Posterior vena cava (tissue), 2 donors: Measurements from ENCODE around the gene WDR44. TPM values are rescaled to one million over a fixed set of nuclear protein-coding genes. Genes with fewer than 3 reads are reported as not detected.
A peak's percentile ranks its signal among the peaks of the same experiment; 100 is the strongest.
"Not testable (repeated sequence)": the region's sequence is repeated elsewhere in the genome, so short reads cannot be mapped to it uniquely, and the experiment has no call there.

Experiments
- DNase-seq: peaks from one replicate; pipeline ENCODE4 v3.0.0-alpha.2; 2020; ENCODE audit warnings: low spot score
- intact Hi-C, 2 donors: fragments of 100-400 bp; cut with DNase I; formaldehyde crosslinking; loops; one replicate each; pipeline versions ENCODE4 v1.14.1 to v1.14.2; 2022 to 2023
- total RNA-seq, 2 donors: library from RNA; stranded (reverse); fragmentation: NEBNext Ultra II Directional; extraction: Animal tissue kit (Norgen Biotek cat#: 25700); gene quantifications; one replicate each; pipeline ENCODE4 v1.2.1, GENCODE V29; 2021
- donor health status: DM: yes; HTN: yes; CAD: no.
- donor health status: DM: yes; HTN: yes; CAD: no.

The WDR44 gene
- total RNA-seq, 2 donors from 2014 or later: 16.6 to 19.1 TPM

DNA sequence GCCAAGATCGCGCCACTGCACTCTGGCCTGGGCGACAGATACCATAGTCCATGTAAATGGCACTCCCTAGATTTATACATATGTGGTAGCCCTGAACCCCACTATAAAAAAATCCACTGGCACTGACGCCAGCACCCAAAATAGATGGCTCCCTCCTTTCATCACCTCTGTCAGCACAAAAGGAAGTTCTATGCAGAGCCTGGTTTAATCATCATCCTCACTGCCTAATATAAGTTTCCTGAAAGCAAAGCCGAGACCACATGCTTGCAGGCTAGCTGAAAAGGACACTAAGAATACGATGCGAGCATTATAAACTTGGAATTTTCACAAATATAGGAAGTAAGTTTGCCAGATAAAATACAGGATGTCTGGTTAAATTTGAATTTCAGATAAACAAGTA, 122.2 kb downstream of the WDR44 start:
- intact Hi-C loops: no loop called here
- no peak for DNase-seq

DNA sequence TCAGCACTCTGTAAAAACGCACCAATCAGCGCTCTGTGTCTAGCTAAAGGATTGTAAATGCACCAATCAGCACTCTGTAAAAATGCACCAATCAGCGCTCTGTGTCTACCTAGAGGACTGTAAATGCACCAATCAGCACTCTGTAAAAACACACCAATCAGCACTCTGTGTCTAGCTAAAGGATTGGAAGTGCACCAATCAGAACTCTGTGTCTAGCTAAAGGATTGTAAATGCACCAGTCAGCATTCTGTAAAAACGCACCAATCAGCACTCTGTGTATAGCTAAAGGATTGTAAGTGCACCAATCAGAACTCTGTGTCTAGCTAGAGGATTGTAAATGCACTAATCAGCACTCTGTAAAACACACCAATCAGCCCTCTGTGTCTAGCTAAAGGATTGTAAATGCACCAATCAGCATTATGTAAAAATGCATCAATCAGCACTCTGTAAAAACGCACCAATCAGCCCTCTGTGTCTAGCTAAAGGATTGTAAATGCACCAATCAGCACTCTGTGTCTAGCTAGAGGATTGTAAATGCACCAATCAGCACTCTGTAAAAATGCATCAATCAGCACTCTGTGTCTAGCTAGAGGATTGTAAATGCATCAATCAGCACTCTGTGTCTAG, 124.9 kb downstream of the WDR44 start:
- DNase-seq, intact Hi-C loops: not testable (repeated sequence)

DNA sequence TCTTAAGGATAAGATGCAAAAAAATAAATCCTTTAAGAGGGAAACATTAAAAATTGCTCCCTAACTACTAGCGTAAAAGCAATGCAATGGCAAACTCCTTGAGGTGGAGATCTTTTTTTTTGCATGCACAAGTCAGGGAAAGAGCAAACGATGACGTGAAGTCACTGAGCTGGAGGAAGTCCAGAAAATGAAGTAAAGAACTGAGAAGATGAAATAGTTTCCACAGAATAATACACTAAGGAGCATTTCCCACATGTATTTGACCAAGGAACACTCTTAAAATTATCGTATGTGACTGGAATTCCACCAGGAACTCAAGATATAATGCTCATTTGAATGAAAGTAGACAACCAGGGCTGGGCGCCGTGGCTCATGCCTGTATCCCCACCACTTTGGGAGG, 128.7 kb downstream of the WDR44 start:
- intact Hi-C loops: no loop called here
- no peak for DNase-seq

DNA sequence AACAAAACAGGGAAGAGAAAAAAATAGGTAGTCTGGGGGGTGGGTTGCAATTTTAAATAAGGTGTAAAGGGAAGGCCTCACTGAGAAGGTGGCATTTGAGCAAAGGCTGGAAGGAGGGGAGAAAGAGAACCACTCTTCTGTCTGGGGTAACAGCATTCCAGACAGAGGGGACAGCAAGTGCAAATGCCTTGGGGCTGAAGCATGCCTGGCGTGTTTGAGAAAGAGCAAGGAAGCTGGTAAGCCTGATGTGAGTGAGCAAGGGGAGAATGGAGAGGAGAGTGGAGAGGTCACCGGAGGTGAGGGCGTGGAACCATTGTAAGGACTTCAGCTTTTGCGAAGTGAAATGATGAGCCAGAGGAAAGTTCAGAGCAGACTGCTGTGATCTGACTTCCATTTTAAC, 130.0 kb downstream of the WDR44 start:
- intact Hi-C loops: no loop called here
- no peak for DNase-seq

DNA sequence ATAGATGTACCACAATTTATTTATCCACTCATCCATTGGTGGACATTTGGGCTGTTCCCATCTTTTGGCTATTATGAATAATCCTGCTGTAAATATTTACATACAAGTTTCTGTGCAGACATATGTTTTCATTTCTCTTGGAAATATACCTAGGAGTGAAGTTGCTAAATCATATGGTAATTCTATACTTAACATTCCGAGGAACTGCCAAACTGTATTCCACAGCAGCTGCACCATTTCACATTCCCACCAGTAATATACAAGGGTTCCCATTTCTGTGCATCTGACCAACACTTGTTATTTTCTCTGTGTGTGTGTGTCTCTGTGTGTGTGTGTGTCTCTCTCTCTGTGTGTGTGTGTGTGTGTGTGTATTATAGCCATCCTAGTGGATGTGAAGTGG, 134.3 kb downstream of the WDR44 start:
- intact Hi-C loops: no loop called here
- DNase-seq: no peak

DNA sequence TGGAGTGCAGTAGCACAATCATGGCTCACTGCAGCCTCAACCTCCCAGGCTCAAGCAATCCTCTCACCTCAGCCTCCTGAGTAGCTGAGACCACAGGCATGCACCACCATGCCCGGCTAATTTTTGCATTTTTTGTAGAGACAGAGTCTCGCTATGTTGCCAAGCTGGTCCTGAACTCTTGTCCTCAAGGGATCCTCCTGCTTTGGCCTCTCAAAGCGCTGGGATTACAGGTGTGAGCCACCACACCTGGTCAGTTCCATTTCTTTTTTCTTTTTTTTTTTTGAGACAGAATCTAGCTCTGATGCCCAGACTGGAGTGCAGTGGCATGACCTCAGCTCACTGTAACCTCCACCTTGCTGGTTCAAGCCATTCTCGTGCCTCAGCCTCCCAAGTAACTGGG, 136.5 kb downstream of the WDR44 start:
- intact Hi-C loops, DNase-seq: not testable (repeated sequence)

DNA sequence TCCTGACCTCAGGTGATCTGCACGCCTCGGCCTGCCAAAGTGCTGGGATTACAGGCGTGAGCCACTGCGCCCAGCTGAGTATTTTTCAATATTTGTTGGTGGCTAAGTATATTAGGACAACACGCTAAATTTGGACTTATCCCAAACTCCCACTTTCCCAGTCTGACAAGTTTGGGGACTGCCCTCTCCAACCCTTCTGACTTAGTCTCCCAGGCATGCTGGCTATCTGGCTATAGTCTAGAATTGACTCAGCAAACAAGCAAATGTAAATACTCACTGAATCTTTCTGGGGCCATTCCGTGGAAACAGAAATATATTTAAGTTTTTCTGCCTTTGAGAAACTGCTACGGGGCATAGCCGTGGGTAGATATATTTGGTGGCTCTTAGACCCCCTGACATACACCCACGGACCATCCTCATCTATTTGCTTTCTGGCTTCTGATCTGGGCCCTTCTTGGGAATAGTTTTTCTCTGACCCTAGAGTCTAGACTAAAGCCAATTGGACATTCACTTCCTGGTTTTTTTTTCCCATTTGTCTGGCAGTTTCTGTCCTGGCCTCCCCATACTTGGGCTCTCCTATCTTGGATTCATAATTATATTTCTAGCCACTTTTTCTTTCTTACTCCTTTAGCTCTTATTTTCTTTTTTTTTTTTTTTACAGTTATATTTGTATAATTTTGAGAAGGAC, 138.5 kb downstream of the WDR44 start:
- DNase-seq: no peak
- intact Hi-C loops: no loop called here

DNA sequence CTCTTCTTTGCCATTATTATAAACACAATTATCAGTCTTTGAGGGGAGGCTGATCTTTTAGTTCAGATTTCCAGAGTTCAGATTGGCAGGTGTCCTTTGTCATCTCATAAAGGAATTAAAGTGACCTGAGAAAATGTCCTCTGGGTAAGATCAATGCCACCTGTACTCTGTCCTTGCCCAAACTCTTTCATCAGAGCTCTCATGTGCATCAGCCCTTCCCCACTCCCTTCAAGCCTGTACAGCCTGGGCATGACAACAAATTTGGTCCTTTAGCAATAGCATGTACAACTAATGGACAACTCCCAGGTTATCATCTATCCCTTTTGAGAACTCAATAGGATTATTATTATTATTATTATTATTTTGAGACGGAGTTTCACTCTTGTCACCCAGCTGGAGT, 140.8 kb downstream of the WDR44 start:
- DNase-seq, intact Hi-C loops: not testable (repeated sequence)

DNA sequence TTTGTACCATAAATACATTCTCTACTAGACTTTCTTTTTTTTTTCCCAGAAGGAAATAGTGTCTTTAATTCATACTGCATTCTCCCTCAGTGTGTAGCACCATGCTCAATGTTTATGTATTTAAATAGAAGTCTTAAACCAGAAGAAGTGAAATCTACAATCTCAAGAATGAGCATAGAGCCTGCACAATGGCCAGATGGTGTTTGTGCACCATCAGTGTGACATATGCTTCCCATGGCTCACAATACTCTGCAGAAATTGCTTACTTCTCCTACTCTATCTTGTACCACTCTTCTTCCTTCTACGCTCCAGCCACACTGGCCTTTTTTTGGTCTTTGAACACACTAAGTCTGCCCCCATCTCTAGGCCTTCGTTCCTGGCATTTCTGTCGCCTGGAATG, 147.1 kb downstream of the WDR44 start:
- no peak for DNase-seq
- intact Hi-C loops: no loop called here

DNA sequence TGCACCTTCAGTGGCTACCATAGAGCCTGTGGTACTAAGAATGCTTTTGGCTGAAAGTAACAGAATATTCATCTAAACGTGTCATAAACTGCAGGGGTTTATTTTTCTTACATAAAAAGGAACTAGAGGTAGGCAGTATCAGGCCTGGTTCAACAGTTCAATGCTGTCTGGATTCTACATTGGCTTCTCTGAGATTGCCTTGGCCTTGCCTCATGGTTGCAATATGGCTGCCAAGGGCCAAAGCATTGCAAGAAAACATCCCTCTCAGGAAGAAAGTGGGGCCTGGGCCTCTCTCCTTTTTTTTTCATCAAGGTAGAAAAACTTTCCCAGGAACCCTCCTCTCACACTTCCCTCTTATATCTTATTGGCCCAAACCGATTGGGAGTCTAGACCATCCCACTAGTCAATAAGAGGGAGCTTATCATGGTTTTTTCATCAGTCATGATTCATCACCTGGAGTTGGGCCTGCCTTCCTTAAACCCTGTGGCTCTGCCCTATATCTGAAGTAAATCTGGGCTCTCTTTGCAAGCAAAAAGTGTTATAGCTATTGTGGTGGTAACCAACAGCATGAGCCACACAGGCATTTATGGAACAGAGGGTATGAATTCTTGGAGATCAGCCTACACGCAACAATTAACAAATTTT, 147.9 kb downstream of the WDR44 start:
- DNase-seq: no peak
- intact Hi-C loops: no loop called here

DNA sequence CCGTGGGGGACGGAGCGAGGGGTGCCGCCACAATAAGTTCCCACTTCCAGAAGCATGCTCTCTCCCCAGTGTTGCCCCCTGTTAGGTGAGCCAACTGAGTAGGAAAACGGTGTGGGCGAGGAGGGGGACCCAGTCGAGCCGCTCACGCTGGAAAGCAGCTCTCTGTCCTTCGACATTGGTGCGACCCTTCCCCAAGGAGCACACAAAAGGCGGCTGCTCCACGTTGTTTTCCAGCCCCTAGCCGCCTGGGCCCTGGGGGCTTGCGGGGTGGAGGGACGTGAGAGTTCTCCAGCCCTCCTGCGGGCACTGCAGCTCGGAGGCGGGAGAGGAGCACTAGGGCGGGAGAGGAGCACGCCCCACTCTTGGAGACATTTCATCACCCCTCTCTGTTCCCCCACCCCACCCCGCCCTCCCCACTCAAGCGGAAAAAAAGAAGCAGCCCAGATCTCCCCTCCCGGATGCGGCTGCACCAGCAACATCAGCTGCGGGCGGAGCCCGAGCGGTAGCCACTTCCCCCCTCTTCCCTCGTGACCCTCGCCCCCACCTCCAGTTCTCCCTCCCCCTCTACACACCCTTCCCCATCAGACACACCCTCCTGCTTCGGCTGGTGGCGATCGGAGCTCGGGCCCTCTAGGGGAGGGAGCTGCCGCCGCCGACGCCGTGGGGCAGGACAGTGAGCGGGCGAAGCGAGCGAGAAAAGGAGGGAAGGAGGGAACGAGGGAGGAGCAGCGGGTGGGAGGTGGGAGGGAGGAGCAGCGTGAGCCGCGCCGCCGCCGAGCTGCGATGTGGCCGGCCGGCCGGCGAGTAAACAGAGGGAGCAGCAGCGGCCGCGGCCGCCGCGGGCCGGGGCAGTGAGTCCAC, 149.4 kb downstream of the WDR44 start, which contains the start of gene DOCK11:
Gene DOCK11 (plus strand): TSS at position 755 of the 861 bp plus-strand sequence. CDS start 157 bp downstream, outside the sequence.
- peak; percentile 95 for DNase-seq
- intact Hi-C loops: no loop called here

DNA sequence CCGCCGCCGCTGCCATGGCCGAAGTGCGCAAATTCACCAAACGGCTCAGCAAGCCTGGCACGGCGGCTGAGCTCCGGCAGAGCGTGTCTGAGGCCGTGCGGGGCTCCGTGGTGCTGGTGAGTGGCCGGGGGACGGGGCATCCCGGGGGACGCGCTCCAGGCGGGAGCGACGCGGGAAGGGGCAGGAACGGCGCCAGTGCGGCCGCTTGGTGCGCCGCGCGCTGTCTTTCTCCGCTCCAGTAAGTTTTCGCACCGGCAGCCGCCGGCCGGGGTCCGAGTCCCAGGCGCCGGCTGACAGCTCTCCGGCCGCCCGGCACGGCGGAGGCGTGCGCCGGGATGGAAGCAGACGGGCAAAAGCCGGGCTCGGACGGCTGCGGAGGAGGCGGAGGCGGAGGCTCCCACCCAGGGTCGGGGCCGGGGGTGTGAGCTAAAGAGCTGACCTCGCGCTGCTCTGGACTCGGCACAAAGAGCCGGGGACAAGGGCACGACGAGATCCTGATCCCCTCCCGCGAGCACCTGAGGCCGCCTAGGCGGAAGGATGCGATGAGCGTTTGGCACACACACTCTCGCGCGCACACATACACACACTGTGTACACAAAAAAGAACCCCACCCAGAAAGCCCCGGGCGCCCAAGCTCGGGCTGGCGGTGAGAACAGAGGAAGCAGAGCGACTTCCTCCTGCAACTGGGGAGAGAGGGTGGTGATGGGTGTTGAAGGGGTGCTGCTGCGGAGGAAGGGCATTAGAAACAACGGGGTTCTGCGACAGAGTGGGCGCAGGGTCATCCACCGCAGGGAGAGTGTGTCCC, 150.3 kb downstream of the WDR44 start:
- peak; percentile 90 for DNase-seq

DNA sequence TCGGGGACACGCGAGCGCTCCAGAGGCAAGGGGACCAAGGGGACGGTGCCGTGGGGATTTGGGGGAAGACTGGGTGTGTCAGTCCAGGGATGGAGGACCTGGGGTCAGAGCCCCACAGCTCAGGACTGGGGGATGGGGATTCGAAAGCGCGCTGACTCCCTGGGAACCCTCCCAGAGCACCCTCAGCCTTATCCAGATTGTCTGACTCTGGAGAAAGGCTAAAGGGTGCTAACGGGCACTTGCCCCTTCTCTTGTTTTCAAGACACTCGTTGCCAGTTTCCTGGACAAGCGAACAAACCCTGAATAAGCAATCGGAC, 150.8 kb downstream of the WDR44 start:
- intact Hi-C loops: no loop called here
- no peak for DNase-seq

More for the DNA sequence above, 150.3 kb downstream of the WDR44 start:
- intact Hi-C loops: no loop called here

DNA sequence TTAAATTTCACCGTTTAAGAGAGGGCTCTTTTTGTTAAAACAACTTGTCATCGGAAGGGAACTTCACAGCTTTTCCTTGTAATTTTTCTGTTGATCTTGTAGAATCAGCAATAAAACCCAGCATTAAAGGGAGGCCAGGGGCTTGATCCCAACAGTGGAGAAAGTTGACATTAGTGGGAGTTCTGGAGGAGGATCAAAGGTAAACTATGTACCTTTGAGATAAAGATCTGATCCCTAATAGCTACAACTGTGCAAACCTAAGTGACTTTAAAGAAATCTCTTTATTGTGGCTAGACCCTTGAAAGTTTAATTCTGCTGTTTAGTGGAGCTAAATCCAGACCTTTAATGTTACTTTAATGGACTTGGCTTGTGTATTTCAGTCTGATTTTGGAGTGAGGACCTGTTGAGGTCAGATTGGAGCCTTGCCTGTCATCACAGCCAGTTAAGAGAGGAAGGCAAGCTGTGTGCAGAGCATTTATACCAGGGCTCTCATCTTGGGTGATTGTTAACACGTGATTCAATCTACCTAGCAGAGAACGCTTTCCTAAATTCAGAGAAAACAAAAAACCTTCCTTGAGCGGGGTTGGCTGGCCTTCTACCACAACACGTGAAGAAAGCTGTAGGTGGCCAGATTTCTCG, 151.4 kb downstream of the WDR44 start:
- DNase-seq: no peak
- intact Hi-C loops: no loop called here

DNA sequence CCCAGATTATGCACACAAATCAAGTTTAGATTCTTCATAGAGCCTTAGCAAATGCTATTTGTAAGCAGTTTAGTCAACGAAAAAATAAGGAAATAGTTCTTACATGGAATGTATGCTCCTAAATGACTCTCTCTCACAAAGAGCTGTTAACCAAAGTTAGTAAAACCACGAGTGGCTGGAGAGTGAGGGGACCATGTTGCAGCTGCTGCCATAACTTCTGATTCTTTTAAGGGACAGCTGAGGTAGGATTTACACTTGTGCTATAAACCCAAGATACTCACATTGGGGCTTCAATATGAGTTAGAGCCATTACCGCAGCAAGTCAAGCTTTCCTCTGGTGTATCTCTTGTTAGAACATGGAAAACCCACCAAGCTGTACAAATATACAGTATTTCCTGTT, 152.4 kb downstream of the WDR44 start:
- DNase-seq: no peak
- intact Hi-C loops: no loop called here

DNA sequence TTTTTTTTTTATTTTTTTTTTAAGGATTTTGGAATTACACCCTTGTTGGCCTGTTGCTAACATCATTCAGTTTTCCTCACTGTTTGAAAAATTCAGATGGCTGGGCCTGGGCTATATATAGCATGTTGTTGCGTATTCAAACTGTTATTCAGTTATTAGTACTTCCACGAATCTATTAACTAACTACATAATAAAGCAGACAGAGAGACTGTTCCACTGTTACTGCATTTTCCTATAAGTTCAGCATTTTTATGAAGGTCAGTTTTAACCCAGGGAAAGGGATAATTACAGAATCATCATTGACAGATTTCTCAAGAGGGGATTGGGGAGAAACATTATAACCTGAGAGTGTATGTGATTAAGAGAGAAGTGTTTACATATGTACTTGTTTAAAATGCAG, 152.8 kb downstream of the WDR44 start:
- intact Hi-C loops: no loop called here
- DNase-seq: no peak

DNA sequence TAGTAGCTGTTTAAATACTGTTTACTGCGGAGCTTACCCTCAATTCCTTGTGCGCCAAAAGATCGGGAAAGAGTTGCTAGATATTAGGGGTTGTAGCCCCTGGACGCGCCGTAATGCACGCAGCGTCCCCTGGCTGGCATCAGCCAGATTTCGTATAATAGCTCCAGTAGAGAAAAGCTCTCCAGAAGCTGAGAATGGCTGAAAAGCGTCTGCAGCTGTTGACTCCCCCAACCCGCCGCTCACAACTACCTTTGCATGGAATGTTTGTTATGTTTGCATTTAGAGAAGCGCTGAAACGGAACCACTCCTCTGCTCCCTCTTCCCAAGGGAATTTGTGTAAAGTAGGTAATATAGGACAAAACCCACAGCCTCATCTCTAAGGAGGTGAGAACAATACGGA, 153.4 kb downstream of the WDR44 start:
- DNase-seq: no peak
- intact Hi-C loops: no loop called here
